Adrenal gland (tissue), 5 donors: Measurements from ENCODE around the gene GTPBP2.

Experiments used
- POLR2A ChIP-seq, 2 donors: fragments of 450-650 bp; IDR thresholded peaks; one replicate each; pipeline ENCODE4 v1.6.1; 2017; ENCODE audit warnings: antibody characterized with exemption in 2 of 2, mild to moderate bottlenecking in 2 of 2, moderate library complexity in 1 of 2
- TF ChIP-seq, protein P1 (sequence below), 6 experiments: fragments of 450-650 bp in 4 of 6; fragments of 200-600 bp in 2 of 6; sonication (generic) in 1 of 6; IDR thresholded peaks; 1 replicate in 5 of 6; 2 replicates in 1 of 6; pipeline versions ENCODE4 v1.5.1 to v1.8.0; 2016 to 2021; ENCODE audit warnings: antibody characterized with exemption in 6 of 6, mild to moderate bottlenecking in 2 of 6, moderate library complexity in 1 of 6
- donor health status: DM: no; HTN: no; CAD: no.

DNA sequence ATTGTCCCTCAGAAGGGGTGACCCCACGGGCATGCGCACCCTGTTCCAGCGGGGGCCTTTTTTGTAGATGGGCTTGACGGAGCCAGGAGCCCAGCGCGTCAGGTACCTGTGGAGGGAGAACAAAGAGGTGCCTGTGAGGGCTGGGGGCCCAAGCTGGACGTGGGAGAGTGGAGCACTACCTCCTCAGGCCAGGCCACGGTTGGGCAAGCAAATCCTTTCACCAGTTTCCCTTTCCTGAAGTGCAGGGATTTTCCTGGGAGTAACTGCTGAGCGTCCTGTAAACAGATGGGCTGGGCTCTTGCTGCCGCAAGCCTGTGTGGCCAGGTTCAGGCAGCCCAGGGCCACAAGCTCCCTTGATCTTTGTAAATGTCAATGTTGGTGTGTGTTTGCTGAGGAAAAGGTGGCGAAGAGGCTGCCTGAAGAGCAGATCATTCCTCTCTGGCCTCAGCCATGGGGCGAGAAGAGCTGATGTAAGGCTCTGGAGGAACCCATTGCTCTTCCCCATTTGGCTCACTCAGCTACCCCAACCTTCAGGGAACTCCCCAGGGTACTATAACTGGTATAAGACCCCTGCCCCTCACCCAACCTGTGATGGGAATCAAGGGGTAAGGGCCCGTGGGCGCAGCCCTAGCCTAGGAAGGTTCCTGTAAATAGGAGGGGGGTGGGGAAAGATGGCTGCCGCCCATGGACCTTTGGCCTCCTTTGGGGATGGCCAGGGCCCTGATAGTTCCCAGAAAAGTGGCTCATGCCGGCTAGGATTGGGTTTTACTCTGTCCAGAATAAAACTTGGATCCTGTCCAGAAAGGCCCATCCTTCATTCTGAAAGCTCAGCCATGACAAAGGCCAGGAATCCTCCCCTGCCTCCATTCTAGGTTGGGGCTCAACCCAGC, 43.0 kb upstream of the GTPBP2 start:
- no peak for TF ChIP-seq POLR2A (IDR thresholded peaks at IDR 0.05)
- TF ChIP-seq, protein P1, sequence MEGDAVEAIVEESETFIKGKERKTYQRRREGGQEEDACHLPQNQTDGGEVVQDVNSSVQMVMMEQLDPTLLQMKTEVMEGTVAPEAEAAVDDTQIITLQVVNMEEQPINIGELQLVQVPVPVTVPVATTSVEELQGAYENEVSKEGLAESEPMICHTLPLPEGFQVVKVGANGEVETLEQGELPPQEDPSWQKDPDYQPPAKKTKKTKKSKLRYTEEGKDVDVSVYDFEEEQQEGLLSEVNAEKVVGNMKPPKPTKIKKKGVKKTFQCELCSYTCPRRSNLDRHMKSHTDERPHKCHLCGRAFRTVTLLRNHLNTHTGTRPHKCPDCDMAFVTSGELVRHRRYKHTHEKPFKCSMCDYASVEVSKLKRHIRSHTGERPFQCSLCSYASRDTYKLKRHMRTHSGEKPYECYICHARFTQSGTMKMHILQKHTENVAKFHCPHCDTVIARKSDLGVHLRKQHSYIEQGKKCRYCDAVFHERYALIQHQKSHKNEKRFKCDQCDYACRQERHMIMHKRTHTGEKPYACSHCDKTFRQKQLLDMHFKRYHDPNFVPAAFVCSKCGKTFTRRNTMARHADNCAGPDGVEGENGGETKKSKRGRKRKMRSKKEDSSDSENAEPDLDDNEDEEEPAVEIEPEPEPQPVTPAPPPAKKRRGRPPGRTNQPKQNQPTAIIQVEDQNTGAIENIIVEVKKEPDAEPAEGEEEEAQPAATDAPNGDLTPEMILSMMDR (IDR thresholded peaks at IDR 0.05): no peak
